H1 (cell line): ENCODE measurements around the gene C9. TPM values are rescaled to one million over a fixed set of nuclear protein-coding genes. Genes with fewer than 3 reads are reported as not detected.

ENCODE experiments used
- CTCF ChIA-PET: fragments of 300-600 bp; sonication (Branson Sonifier 250); formaldehyde crosslinking; loops from one replicate; lab custom pipeline; 2021; ENCODE audit not compliant: partially characterized antibody; lab: Charles Lee
- POLR2A ChIA-PET: fragments of 300-600 bp; sonication (Branson Sonifier 250); formaldehyde crosslinking; loops from one replicate; lab custom pipeline; 2021; ENCODE audit warnings: inconsistent platforms; ENCODE audit not compliant: partially characterized antibody; lab: Charles Lee
- DNase-seq, 2 experiments: peaks; one replicate each; pipeline versions ENCODE4 v3.0.0 to v3.0.0-alpha.2; 2010 to 2022; ENCODE audit warnings: low spot score in 2 of 2, low read depth in 1 of 2, mixed read lengths in 1 of 2
- FAIRE-seq: peaks from 2 replicates; lab custom pipeline; 2011; peaks lifted over from hg19 to GRCh38; lab: Jason Lieb, UNC
- H2AFZ ChIP-seq: 2 replicates; pipeline ENCODE4 v1.8.1; 2012; ENCODE audit warnings: low read length, inconsistent platforms
- H2AK5ac ChIP-seq: 2 replicates; pipeline ENCODE4 v1.6.1; 2013; ENCODE audit warnings: low read depth, low read length
- H2BK120ac ChIP-seq: replicated peaks from 2 replicates; pipeline ENCODE3; 2013; ENCODE audit warnings: low read depth, low read length, inconsistent platforms
- H2BK12ac ChIP-seq: 2 replicates; pipeline ENCODE4 v1.6.1; 2013; ENCODE audit warnings: low read depth, low read length
- H2BK15ac ChIP-seq: 2 replicates; pipeline ENCODE4 v1.6.1; 2013; ENCODE audit warnings: low read length
- H2BK20ac ChIP-seq: 2 replicates; pipeline ENCODE4 v1.6.1; 2013; ENCODE audit warnings: low read length
- H2BK5ac ChIP-seq: 2 replicates; pipeline ENCODE4 v1.6.1; 2013; ENCODE audit warnings: low read depth, low read length
- H3K14ac ChIP-seq: 2 replicates; pipeline ENCODE4 v1.6.1; 2013; ENCODE audit warnings: inconsistent platforms; ENCODE audit not compliant: insufficient read length
- H3K18ac ChIP-seq: 2 replicates; pipeline ENCODE4 v1.6.1; 2013; ENCODE audit warnings: low read length; ENCODE audit errors: extremely low read depth
- H3K23ac ChIP-seq: 2 replicates; pipeline ENCODE4 v1.6.1; 2013; ENCODE audit warnings: inconsistent platforms; ENCODE audit not compliant: insufficient read length
- H3K23me2 ChIP-seq: 2 replicates; pipeline ENCODE4 v1.6.1; 2013; ENCODE audit warnings: low read depth, low read length
- H3K27ac ChIP-seq: 2 replicates; pipeline ENCODE4 v1.6.1; 2011; ENCODE audit warnings: low read depth, low read length, inconsistent platforms
- H3K27me3 ChIP-seq, 4 experiments: replicated peaks in 1 of 4; 1 replicate in 1 of 4; 2 replicates in 3 of 4; pipeline versions ENCODE4 v1.6.1 to v1.8.1; 2011 to 2013; ENCODE audit warnings: low read length in 3 of 4, mild to moderate bottlenecking in 3 of 4, inconsistent platforms in 2 of 4, mixed read lengths in 2 of 4, moderate library complexity in 1 of 4; ENCODE audit not compliant: control insufficient read depth in 3 of 4, insufficient read depth in 3 of 4; ENCODE audit errors: extremely low read depth in 1 of 4
- H3K36me3 ChIP-seq, 4 experiments: 2 replicates each; pipeline versions ENCODE4 v1.6.1 to v1.8.1; 2011 to 2013; ENCODE audit warnings: mild to moderate bottlenecking in 4 of 4, low read length in 3 of 4, moderate library complexity in 2 of 4, control low read depth in 1 of 4, inconsistent platforms in 1 of 4; ENCODE audit not compliant: insufficient read depth in 4 of 4, control insufficient read depth in 2 of 4
- H3K4ac ChIP-seq: replicated peaks from 2 replicates; pipeline ENCODE3; 2013; ENCODE audit warnings: low read length, low read depth, mixed read lengths, inconsistent platforms; ENCODE audit not compliant: insufficient read length
- H3K4me1 ChIP-seq, 4 experiments: replicated peaks in 1 of 4; 1 replicate in 1 of 4; 2 replicates in 3 of 4; pipeline versions ENCODE4 v1.6.1 to v1.8.1; 2011 to 2013; ENCODE audit warnings: low read length in 3 of 4, inconsistent platforms in 2 of 4, mixed read lengths in 1 of 4; ENCODE audit not compliant: insufficient read depth in 4 of 4, control insufficient read depth in 3 of 4
- H3K4me2 ChIP-seq, 2 experiments: 2 replicates each; pipeline versions ENCODE4 v1.6.1 to v1.8.1; 2011 to 2013; ENCODE audit warnings: low read depth in 2 of 2, low read length in 2 of 2, control low read depth in 1 of 2, inconsistent platforms in 1 of 2, mild to moderate bottlenecking in 1 of 2; ENCODE audit not compliant: insufficient read depth in 1 of 2
- H3K4me3 ChIP-seq, 4 experiments: fragments of 200-600, 300-600 bp in 1 of 4; sonication (generic), shearing (Covaris generic), sonication (Bioruptor Twin) in 1 of 4; 2 replicates each; pipeline versions ENCODE4 v1.5.1 to v1.8.1; 2011 to 2016; ENCODE audit warnings: low read length in 4 of 4, low read depth in 3 of 4, control low read depth in 2 of 4, inconsistent platforms in 2 of 4, mild to moderate bottlenecking in 2 of 4, mixed read lengths in 1 of 4, moderate library complexity in 1 of 4; ENCODE audit not compliant: insufficient read depth in 2 of 4; ENCODE audit errors: extremely low read depth in 1 of 4
- H3K56ac ChIP-seq: replicated peaks from 2 replicates; pipeline ENCODE3; 2013; ENCODE audit warnings: low read depth, mild to moderate bottlenecking, mixed read lengths, low read length, inconsistent platforms; ENCODE audit not compliant: insufficient read length
- H3K79me1 ChIP-seq: 2 replicates; pipeline ENCODE4 v1.6.1; 2013; ENCODE audit warnings: low read depth, low read length, control low read depth
- H3K79me2 ChIP-seq, 2 experiments: 2 replicates each; pipeline versions ENCODE4 v1.6.1 to v1.8.1; 2012 to 2013; ENCODE audit warnings: low read length in 2 of 2, mild to moderate bottlenecking in 2 of 2, inconsistent platforms in 1 of 2; ENCODE audit not compliant: insufficient read depth in 2 of 2, control insufficient read depth in 1 of 2
- H3K9ac ChIP-seq, 4 experiments: replicated peaks in 1 of 4; 1 replicate in 1 of 4; 2 replicates in 3 of 4; pipeline versions ENCODE4 v1.6.1 to v1.8.1; 2011 to 2013; ENCODE audit warnings: low read depth in 3 of 4, low read length in 3 of 4, control low read depth in 2 of 4, mild to moderate bottlenecking in 2 of 4, moderate library complexity in 2 of 4, inconsistent platforms in 1 of 4; ENCODE audit errors: extremely low read depth in 1 of 4
- H3K9me3 ChIP-seq, 2 experiments: 2 replicates each; pipeline versions ENCODE4 v1.6.1 to v1.8.1; 2012 to 2013; ENCODE audit warnings: mild to moderate bottlenecking in 2 of 2, moderate library complexity in 2 of 2, control low read depth in 1 of 2, inconsistent platforms in 1 of 2, low read depth in 1 of 2, low read length in 1 of 2, mixed read lengths in 1 of 2; ENCODE audit not compliant: insufficient read depth in 2 of 2
- H4K20me1 ChIP-seq, 2 experiments: replicated peaks in 1 of 2; 2 replicates each; pipeline versions ENCODE3 to v1.8.1; 2011 to 2013; ENCODE audit warnings: inconsistent platforms in 2 of 2, low read length in 2 of 2, mild to moderate bottlenecking in 1 of 2; ENCODE audit not compliant: insufficient read depth in 2 of 2, control insufficient read depth in 1 of 2
- H4K5ac ChIP-seq: 2 replicates; pipeline ENCODE4 v1.6.1; 2013; ENCODE audit warnings: low read length, low read depth, mixed read lengths, inconsistent platforms; ENCODE audit not compliant: insufficient read length
- H4K8ac ChIP-seq: 2 replicates; pipeline ENCODE4 v1.8.0; 2013; ENCODE audit warnings: mild to moderate bottlenecking, moderate library complexity, low read length, inconsistent platforms; ENCODE audit not compliant: insufficient read depth; ENCODE audit errors: extremely low read depth
- H4K91ac ChIP-seq: replicated peaks from 2 replicates; pipeline ENCODE3; 2013; ENCODE audit warnings: low read length, mixed read lengths, inconsistent platforms; ENCODE audit not compliant: insufficient read length
- BACH1 ChIP-seq: IDR thresholded peaks from 2 replicates; pipeline ENCODE4 v1.6.1; 2012; ENCODE audit warnings: low read length, improper control_type of control experiment
- BCL11A ChIP-seq, 2 experiments: IDR thresholded peaks; one replicate each; pipeline ENCODE4 v1.6.1; 2011; ENCODE audit warnings: low read depth in 2 of 2, low read length in 2 of 2, mild to moderate bottlenecking in 2 of 2
- CHD1 ChIP-seq: IDR thresholded peaks from 2 replicates; pipeline ENCODE4 v1.6.1; 2012; ENCODE audit warnings: low read depth, low read length, improper control_type of control experiment
- JUN ChIP-seq: IDR thresholded peaks from 2 replicates; pipeline ENCODE4 v1.6.1; 2011; ENCODE audit warnings: low read depth, mild to moderate bottlenecking, improper control_type of control experiment, low read length
- RAD21 ChIP-seq, 2 experiments: IDR thresholded peaks in 1 of 2; conservative IDR thresholded peaks in 1 of 2; 2 replicates each; pipeline ENCODE4 v1.6.1; 2011; ENCODE audit warnings: low read depth in 2 of 2, low read length in 2 of 2, improper control_type of control experiment in 1 of 2, inconsistent platforms in 1 of 2, mild to moderate bottlenecking in 1 of 2, moderate library complexity in 1 of 2
- RFX5 ChIP-seq: IDR thresholded peaks from 2 replicates; pipeline ENCODE4 v1.6.1; 2011; ENCODE audit warnings: low read depth, low read length, improper control_type of control experiment, borderline replicate concordance
- SAP30 ChIP-seq: fragments of 300-600 bp; sonication (generic); IDR thresholded peaks from 2 replicates; pipeline ENCODE4 v1.7.1; 2012; ENCODE audit warnings: low read length, moderate library complexity, mild to moderate bottlenecking, inconsistent platforms; ENCODE audit not compliant: insufficient read depth, insufficient replicate concordance
- TAF7 ChIP-seq: optimal IDR thresholded peaks from 2 replicates; pipeline ENCODE3; 2011; ENCODE audit warnings: low read depth, mild to moderate bottlenecking, inconsistent platforms, low read length, moderate library complexity, borderline replicate concordance
- TEAD4 ChIP-seq: IDR thresholded peaks from 2 replicates; pipeline ENCODE4 v1.6.1; 2012; ENCODE audit warnings: low read depth, low read length, inconsistent platforms, mixed read lengths
- WGBS, 2 experiments: shearing (Covaris generic) in 1 of 2; methylation state at CpG; one replicate each; pipeline versions ENCODE4 v1.1.6 to v1.1.7; 2013 to 2015; ENCODE audit warnings: low lambda C conversion rate in 2 of 2, mixed read lengths in 2 of 2, inconsistent platforms in 1 of 2, low coverage in 1 of 2, missing lambda C conversion rate in 1 of 2; ENCODE audit not compliant: insufficient replicate concordance in 2 of 2, insufficient coverage in 1 of 2, insufficient read length in 1 of 2; ENCODE audit errors: extremely low coverage in 1 of 2, missing lambda C conversion rate in 1 of 2; 5-methylcytosine and 5-hydroxymethylcytosine counted together
- polyA plus RNA-seq, 7 experiments: library from polyadenylated mRNA; depleted of rRNA in 3 of 7; stranded (reverse) in 5 of 7; unstranded in 2 of 7; fragments of >200 nt in 5 of 7; fragments of 200-250 nt in 2 of 7; gene quantifications; 1 replicate in 5 of 7; 2 replicates in 1 of 7; 4 replicates in 1 of 7; pipeline versions ENCODE4 v1.2.1 to v1.2.3, GENCODE V29; 2011 to 2013; ENCODE audit warnings: missing spikeins in 2 of 7, mixed read lengths in 2 of 7
- total RNA-seq: library from RNA; stranded (reverse); fragmentation: NEBNext Ultra II Directional; extraction: Animal tissue kit (Norgen Biotek cat#: 25700); gene quantifications from 2 replicates; pipeline ENCODE4 v1.2.1, GENCODE V29; 2021

The C9 gene
- total and polyA plus RNA-seq, 2 of the 8 experiments (the other 6 are each of a cell fraction or from before 2014, with no cell fraction given), result not detected

DNA sequence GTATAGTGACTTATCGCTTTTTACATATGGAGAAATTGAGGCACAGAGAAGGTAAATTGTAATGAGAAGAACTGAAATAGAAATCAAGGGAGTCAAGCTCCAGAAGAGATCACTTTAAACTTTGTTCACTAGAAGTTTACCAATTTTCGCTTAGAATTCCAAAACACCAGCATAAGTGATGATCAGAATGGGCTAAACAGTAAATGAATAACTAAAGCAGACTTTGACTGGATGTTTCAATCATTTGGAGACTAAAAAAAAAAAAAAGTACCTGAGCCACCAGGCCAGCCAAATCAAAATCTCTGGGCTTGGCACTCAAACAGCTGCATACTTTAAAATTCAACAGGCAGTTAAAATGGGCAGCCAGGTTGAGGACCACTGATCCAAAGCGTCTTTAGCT lies 106.7 kb downstream of the C9 start:
- no peak overlapping the region for H3K9ac ChIP-seq
- H2BK20ac ChIP-seq, result no peak overlapping the region
- no peak for FAIRE-seq
- H2BK12ac ChIP-seq, result no peak overlapping the region
- no peak overlapping the region for H3K18ac ChIP-seq
- no peaks in the 10 kb centered on the region for H4K20me1 ChIP-seq
- H3K79me1 ChIP-seq, result no peaks in the 10 kb centered on the region
- H3K4me2 ChIP-seq, result no peak overlapping the region
- no peak overlapping the region for H4K8ac ChIP-seq
- H2BK5ac ChIP-seq, result no peak overlapping the region
- no peaks in the 10 kb centered on the region for H3K36me3 ChIP-seq
- no peaks in the 10 kb centered on the region for H3K23me2 ChIP-seq
- H2AFZ ChIP-seq, result no peak overlapping the region
- H3K23ac ChIP-seq, result no peak overlapping the region
- H3K4me3 ChIP-seq, result no peak overlapping the region
- H4K5ac ChIP-seq, result no peak overlapping the region
- 93% methylated on average over 3 of the region's 3 CpGs; no CpG with 5 or more reads in 1 of the 2 experiments for WGBS, 2 experiments
- POLR2A ChIA-PET, result interaction anchor here (0.6 kb wide), 1 partner anchor 463 kb away, joined by 3 read pairs; no protein-coding TSS in a partner anchor
- H3K56ac ChIP-seq, result no peak overlapping the region
- H2BK120ac ChIP-seq, result no peak overlapping the region
- H3K9me3 ChIP-seq, result no peaks in the 10 kb centered on the region
- no peak overlapping the region for H2AK5ac ChIP-seq
- H3K79me2 ChIP-seq, result no peaks in the 10 kb centered on the region
- CTCF ChIA-PET, result interaction anchor here (1.1 to 1.6 kb wide), 5 partner anchors 10 to 40 kb away, joined by 3 to 7 read pairs (median 4); no protein-coding TSS in a partner anchor
- H3K4ac ChIP-seq, result no peak overlapping the region
- no peak overlapping the region for H3K27ac ChIP-seq
- H3K14ac ChIP-seq, result no peak overlapping the region
- H2BK15ac ChIP-seq, result no peak overlapping the region
- DNase-seq, result no peak
- H3K4me1 ChIP-seq, result no peaks in the 10 kb centered on the region
- no peak overlapping the region for H4K91ac ChIP-seq
- no peaks in the 10 kb centered on the region for H3K27me3 ChIP-seq
- TF ChIP-seq RFX5, result no peak
- TF ChIP-seq BACH1, result no peak
- no peak for TF ChIP-seq RAD21 (IDR thresholded peaks at IDR 0.05 in 1 of 2, conservative IDR thresholded peaks at IDR 0.05 in 1 of 2; ENCODE audit: low read depth in 2 of 2, low read length in 2 of 2)
- no peak for TF ChIP-seq BCL11A (IDR thresholded peaks at IDR 0.05; ENCODE audit: low read depth in 2 of 2, low read length in 2 of 2)
- no peak for TF ChIP-seq SAP30
- TF ChIP-seq TAF7, result no peak
- TF ChIP-seq TEAD4, result no peak
- TF ChIP-seq JUN, result no peak
- no peak for TF ChIP-seq CHD1
